Activated CD8-positive, alpha-beta memory T cell treated with anti-CD3 and anti-CD28 coated beads, Interleukin-2, amount 50 U/mL, for 1 hour (primary cell): ENCODE results near the gene ATXN1.

ENCODE experiments used
- DNase-seq: peaks from one replicate; pipeline ENCODE4 v3.0.0-alpha.2; 2020; ENCODE audit errors: extremely low read depth

ATXN1 gene

DNA sequence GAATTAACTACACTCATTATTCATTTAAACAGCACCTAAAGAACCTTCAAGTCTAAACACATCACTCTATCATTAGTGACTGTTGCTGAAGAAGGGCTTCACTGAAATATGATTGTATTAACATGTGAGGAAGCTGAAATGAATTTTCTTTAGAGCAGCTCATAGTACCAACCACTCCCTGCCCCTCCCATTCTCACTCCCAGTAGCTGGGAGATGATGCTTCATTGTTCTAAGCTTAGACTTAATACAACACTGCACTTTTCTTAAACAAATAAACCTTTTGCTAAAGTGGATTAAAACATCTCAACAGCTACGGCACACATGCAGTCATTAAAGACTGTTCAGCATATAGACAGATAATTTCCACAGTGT lies 63.1 kb downstream of the ATXN1 start:
- DNase-seq = no peak

DNA sequence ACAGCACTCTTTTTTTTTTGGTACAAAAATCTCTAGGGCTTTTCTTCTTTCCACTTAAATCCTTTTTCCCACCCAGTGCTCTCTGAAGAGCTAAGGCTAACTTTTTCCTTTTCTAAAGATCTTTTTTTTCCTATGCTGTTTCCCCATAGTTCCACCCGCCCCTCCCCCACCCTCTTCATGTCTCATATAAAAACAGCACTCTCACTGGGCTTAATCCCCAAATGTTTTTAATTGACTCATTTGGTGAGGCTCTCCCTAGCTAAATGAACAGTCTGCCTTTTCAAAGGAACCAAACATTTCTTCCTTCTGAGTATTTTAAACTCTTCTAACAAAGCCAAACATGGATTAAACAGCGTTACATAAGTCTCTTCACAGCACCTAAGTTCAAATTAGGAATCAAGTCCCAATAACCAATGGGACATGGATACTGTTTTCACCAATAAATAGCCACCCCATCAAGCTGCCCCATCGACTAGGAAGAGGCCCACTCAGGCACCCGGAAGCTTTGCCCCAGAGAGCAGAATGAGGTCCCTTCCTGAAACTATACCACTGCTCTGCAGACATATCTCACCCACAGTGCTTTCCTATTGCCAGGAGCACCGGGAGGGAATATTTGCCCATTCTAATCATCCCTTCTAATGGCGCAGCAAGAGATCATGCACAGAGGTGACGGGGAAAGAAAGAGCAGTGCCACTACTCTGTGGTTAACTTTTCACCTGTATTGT lies 63.7 kb downstream of the ATXN1 start:
- no peak for DNase-seq

DNA sequence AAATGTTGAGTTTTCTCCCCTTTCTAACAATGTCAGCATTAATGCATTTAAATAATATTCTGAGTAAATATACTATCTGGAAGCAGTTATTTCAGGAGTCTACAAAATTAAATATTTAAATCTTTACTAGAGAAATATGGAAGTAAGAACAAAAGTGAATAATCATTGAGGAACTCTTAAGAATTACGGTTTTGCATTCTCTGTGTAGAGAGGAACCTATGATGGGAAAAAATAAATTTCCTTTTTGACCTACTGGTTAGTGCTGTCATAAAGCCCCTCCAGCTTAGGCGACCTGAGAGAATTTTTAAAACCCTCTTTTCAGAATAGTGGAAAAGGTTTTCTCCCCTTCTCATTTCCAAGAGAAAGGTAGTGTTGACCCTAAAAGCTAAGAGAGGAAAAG lies 64.8 kb downstream of the ATXN1 start:
- no peak for DNase-seq

DNA sequence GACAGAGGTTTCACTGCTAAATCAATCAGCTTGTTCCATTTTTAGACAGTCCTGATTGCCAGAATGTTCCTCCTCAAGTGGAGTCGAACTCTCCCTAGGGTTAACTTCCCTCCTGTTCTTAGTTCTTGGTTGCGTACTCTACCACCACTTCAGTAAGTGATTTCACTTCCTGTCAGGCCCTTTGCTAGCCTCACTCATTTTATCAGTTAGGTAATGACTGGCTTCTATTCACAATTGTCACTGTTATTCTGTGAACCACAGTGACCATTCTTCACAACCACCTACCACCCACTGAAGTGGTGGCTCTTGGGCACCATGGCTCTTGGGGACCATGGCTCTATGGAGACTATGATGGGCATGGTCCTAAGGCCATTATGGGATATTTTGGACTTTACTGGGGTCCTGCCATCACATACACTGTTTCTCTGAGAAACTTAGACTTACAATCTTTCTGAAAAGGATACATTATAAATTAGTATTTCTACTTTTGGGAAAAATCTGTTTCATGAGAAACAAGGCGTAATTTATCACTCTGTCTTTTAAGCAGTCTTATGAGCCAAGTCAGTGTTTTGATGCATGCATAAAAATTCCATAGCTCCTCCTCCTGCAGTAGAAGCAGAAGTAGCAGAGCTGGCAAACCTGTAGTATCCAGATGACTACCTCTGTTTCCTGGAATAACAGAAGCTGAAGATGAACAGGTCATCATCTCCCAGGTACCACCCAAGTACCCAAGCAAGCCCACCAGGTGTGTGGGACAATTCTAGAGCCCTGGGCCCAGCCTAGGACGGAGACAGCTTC lies 66.3 kb downstream of the ATXN1 start:
- DNase-seq = no peak

DNA sequence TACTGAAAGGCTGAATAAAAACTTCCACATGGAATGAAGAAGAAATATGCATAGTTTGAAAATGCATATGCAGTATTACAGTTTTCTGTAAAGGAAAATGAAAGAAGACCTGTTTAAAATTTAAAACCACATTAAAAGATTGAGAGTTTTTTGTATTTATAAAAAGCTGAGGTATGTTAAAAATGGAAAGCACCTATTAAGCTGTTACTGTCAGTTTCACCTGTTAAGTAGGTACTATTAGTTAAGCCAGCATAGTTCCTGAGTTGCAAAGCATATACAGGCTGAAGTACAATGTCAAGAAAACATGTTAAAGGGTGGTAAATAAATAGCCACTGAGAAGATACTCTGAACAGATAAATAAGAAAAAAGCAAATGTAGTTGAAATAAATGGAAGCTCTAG lies 69.9 kb downstream of the ATXN1 start:
- no peak for DNase-seq

DNA sequence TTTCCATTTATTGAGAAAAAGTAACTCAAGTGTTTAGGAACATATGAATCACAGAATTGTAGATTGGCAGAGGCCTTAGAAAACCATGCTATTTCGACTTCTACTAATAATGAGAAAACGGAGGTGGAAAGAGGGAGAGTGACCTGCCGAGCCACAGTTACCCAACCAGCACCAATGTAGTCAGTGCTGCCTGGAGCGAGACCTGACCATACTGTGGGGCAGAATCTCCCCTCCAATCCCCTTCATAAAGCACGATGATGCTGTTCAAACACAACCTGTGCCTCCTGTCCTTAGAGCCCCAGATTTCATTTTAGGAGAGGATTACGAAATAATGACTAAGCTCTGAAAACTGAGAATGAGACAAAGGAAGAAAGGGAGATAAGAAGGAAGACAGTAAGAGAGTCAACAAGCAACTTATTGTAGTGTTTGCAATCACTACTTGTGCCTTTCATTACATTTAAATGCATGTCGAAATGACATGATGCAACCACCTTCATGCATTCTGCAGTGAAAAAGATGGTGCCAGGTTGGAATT lies 70.6 kb downstream of the ATXN1 start:
- no peak for DNase-seq

DNA sequence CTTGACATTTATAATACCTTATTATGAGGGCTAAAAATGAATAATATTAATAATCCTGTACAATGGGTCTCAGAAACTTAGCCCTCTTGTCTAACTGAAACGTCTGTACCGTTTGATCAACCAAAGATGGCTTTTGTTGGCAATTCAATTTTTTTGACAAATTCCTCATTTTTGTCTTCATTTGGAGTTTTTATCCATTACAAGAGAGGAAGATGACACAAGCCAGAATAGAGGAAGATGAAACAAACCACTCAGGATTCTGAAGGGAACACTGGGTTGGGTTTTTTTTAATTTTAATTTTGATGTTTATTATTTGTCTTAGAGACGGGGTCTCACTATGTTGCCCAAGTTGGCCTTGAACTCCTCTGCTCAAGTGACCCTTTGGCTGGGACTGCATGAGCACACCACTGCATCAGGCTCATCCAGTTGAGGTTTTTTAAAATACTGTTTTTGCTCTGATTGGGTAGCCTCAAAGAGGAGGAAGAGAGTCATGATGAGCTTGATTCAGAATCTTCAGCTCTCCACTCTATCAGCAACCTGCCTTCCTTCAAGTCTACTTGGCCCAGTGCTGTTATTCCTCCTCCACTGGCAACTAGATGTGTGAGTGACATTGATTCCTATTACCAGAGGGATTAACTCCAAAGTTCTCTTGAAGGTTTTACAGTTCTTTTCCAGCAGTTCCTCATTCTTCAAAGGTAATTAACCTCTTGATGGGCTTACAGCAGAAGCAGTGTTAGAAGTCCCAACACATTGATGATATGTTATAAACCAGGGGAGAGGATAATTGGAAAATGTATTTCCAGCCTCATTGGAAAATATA lies 71.3 kb downstream of the ATXN1 start:
- DNase-seq = no peak

DNA sequence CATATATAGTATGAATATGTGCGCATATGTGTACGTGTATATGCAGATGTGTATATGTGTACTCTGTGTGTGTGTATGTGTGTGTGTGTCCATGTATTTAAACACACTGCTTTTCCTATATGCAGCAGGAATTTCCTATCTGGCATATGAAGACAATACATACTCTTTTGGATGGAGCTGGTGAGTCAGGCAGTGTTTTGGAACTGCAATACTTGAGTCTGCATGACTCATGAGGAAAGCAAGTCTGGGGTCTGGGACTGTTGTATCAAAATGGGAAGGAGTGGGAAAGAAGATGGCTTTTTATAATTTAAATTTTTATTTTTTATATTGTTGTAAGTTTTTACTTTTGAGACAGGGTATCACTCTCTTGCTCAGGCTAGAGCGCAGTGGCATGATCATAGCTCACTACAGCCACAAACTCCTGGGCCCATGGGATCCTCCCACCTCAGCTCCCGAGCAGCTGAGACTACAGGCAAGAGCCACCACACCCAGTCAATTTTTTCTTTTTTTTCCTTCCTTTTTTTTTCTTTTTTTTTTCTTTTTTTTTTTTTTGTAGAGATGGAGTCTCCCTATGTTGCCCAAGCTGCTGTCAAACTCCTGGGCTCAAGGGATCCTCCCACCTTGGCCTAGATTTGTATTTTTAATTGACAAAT lies 72.2 kb downstream of the ATXN1 start:
- no peak for DNase-seq

DNA sequence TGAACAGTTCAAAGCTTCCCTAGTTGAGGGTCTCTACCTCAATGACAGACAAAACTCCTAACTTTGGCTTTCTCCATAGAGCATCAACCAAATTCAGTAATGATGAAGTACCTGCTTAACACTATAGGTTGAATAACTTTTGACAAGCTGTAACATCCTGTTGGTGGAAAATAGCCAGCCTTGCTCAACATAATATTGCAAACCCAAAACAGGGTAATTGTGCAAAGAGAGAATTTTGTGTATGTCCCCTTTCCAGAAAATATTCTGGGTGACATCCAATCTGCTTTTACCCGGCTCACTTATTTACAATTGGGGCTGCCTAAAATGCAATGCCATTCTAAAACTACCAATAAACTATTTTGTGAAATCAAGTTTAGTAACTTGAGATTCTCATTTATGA lies 72.8 kb downstream of the ATXN1 start:
- no peak for DNase-seq

- no peak for DNase-seq
Observed at GRCh38 chr6:16687045-16687444, 74.2 kb downstream of the ATXN1 start.

DNA sequence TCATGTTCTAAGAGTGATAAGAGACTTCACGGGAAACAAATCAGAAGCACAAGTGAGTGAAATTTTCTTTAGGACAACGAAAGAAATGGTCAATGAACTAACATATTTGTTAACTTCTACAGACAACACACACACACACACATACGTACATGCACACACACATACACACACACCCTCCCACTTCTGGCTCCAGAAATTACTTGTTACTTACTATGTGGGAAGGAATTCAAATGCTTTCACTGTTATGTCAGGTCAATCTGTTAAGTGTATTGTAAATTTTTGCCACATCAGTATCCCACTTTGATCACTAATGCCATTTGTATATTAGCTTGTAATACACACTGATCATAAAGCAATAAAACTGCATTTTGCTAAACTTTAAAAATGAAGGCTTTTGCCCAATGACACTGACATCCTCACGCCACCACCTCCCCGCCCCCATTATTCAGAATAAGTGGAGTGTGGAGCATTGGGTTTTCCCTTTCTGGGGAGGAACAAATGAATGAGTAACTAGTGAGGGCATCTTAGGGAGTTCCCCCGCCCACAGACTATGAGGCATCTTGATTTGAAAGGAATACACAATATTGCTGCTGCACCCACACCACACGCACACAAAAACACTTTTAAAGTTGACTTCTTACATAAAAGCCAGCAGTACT lies 76.2 kb downstream of the ATXN1 start:
- DNase-seq = no peak

DNA sequence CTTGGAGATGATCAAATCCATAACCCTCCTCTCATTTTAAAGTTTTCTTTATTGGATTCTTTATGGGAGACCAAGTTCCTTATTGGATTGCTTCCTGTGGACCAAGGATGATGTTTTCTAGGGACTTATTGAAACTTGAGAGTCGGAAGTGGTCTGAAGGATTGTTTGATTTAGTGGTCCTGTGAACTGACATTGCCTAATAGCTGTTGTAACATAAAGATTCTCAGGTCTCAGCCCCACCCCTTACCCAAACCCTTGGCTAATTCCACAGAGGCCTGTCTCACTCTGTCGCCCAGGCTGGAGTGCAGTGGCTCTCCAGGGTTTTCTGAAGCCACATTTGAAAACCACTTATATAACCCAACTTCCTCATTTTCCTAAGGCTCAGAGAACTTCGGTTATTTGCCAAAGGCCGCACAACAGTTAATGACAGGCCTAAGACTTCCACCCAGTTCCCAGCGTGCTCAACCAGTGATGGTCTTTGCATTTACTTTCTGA lies 77.0 kb downstream of the ATXN1 start:
- no peak for DNase-seq

GRCh38 chr6:16683641-16684194 lies 77.5 kb downstream of the ATXN1 start:
- no peak for DNase-seq

GRCh38 chr6:16681260-16681873 lies 79.9 kb downstream of the ATXN1 start:
- DNase-seq = no peak

- no peak for DNase-seq
Observed at GRCh38 chr6:16679050-16679449, 82.2 kb downstream of the ATXN1 start.

DNA sequence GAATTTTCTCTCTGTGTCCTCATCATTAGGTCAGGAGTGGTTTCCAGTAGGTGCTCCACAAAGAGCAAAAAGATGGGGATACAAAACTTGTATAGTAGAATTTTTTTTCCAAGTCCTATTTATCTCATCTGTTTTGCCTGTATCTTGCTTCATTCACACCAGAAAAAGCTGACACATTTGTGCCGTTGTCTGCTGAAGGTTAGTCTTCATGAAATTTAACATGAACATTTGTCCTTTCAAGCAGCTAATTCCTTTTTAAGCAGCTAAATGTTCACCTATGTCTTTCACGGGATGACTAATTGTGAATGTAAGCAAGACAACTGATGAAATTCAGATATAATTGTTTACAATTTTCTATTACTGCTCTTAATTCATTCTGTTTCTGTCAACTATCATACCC lies 83.8 kb downstream of the ATXN1 start:
- DNase-seq = no peak

DNA sequence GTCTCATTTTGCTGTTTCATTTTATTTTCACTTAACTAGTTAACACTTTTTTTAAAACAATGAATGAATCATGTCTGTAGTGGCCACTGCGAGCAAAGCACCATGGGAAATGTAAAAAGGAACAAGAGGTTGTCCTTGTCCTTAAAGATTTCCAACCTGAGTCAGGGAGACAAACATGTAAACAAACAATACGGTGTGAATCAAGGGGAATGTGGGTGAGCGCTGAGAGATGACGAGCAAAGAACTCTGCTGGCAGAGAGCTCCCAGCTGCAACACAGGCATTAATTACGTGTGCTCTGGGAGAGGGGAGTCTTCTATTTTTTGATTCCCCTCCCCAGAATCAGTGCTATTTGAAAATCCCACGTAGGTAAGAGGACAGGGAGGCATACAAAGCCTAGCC lies 84.3 kb downstream of the ATXN1 start:
- no peak for DNase-seq

DNA sequence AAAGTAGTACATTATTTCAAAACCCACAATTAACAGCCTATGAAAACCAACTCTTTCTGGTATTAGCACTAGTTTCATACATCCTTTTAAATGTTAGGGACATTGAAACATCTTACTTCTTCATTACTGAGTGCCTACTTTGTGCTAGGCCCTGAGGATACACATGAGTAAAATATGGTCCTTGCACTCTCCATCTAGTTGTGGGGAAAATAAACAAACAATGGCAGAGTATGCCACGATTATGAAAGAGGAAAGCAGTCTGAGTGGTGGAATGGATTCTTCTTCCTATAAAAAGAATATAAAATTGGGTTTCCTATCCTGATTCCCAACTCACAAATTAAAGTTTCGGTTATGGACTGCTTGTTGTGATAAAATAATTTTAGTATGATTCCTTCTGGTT lies 84.9 kb downstream of the ATXN1 start:
- DNase-seq = no peak

GRCh38 chr6:16674801-16675392 lies 86.4 kb downstream of the ATXN1 start:
- no peak for DNase-seq
